Limb (tissue), 2 donors: ENCODE measurements around the gene INAVA.
"Not testable (repeated sequence)": the region's sequence is repeated elsewhere in the genome, so short reads cannot be mapped to it uniquely, and the experiment has no call there.

ENCODE experiments used
- DNase-seq, 2 donors: peaks; one replicate each; pipeline ENCODE4 v3.0.0-alpha.2; 2016; ENCODE audit errors: extremely low spot score in 2 of 2

Gene INAVA

GRCh38 chr1:200897259-200897658 lies 2.6 kb downstream of the INAVA start:
- DNase-seq, result no peak

GRCh38 chr1:200899015-200899386 lies 4.3 kb downstream of the INAVA start:
- DNase-seq, result no peak

- DNase-seq, result no peak
These were observed 4.8 kb downstream of the INAVA start for GRCh38 chr1:200899451-200899915.

GRCh38 chr1:200899954-200900867 lies 5.5 kb downstream of the INAVA start:
- DNase-seq, result no peak

GRCh38 chr1:200900877-200901276 lies 6.2 kb downstream of the INAVA start:
- no peak for DNase-seq

GRCh38 chr1:200901350-200901749 lies 6.7 kb downstream of the INAVA start:
- no peak for DNase-seq

- DNase-seq, result no peak
These were observed 7.2 kb downstream of the INAVA start for GRCh38 chr1:200901796-200902444.

GRCh38 chr1:200903793-200904192 lies 9.1 kb downstream of the INAVA start:
- no peak for DNase-seq

- no peak for DNase-seq
These were observed 10.1 kb downstream of the INAVA start for GRCh38 chr1:200904772-200905171.

- DNase-seq, result no peak
These were observed 10.8 kb downstream of the INAVA start for GRCh38 chr1:200905411-200906052.

- no peak for DNase-seq
These were observed 11.8 kb downstream of the INAVA start for GRCh38 chr1:200906491-200906890.

GRCh38 chr1:200907611-200908097 lies 13.0 kb downstream of the INAVA start:
- no peak for DNase-seq

- no peak for DNase-seq
These were observed 13.6 kb downstream of the INAVA start for GRCh38 chr1:200908191-200908868.

GRCh38 chr1:200909071-200909470 lies 14.4 kb downstream of the INAVA start:
- DNase-seq, result no peak

GRCh38 chr1:200909757-200910239 lies 15.1 kb downstream of the INAVA start:
- DNase-seq, result no peak

- DNase-seq, result no peak
These were observed 16.7 kb downstream of the INAVA start for GRCh38 chr1:200911361-200911760.

- not testable (repeated sequence) for DNase-seq
These were observed 17.2 kb downstream of the INAVA start for GRCh38 chr1:200911936-200912335.

- DNase-seq, result no peak
These were observed 18.2 kb downstream of the INAVA start for GRCh38 chr1:200912737-200913407.

- no peak for DNase-seq
These were observed 21.5 kb downstream of the INAVA start for GRCh38 chr1:200916152-200916551.

- DNase-seq, result no peak
These were observed 22.0 kb downstream of the INAVA start for GRCh38 chr1:200916681-200917080.
